DLD1 (cell line): ENCODE measurements around the gene BFSP1.

ENCODE experiments used
- in situ Hi-C: cut with HindIII; loops from 2 replicates; pipeline ENCODE4 v1.10.0; 2017; ENCODE audit warnings: low sequenced_read_pairs

Gene BFSP1

GRCh38 chr20:17524560-17524959, 6.6 kb downstream of the BFSP1 start:
- in situ Hi-C loops, result no loop called here

GRCh38 chr20:17523326-17523725, 7.9 kb downstream of the BFSP1 start:
- in situ Hi-C loops, result no loop called here

- in situ Hi-C loops, result no loop called here
These were observed 8.7 kb downstream of the BFSP1 start for GRCh38 chr20:17522528-17522927.

- in situ Hi-C loops, result no loop called here
These were observed 10.6 kb downstream of the BFSP1 start for GRCh38 chr20:17520583-17520982.

GRCh38 chr20:17519606-17520285, 11.4 kb downstream of the BFSP1 start:
- in situ Hi-C loops, result no loop called here

- in situ Hi-C loops, result no loop called here
These were observed 12.7 kb downstream of the BFSP1 start for GRCh38 chr20:17518339-17519052.

GRCh38 chr20:17515053-17515452, 16.1 kb downstream of the BFSP1 start:
- in situ Hi-C loops, result no loop called here

- in situ Hi-C loops, result no loop called here
These were observed 17.2 kb downstream of the BFSP1 start for GRCh38 chr20:17513939-17514338.

GRCh38 chr20:17511401-17511800, 19.8 kb downstream of the BFSP1 start:
- in situ Hi-C loops, result no loop called here

GRCh38 chr20:17510548-17510947, 20.6 kb downstream of the BFSP1 start:
- in situ Hi-C loops, result no loop called here

- in situ Hi-C loops, result no loop called here
These were observed 22.4 kb downstream of the BFSP1 start for GRCh38 chr20:17508756-17509155.

- in situ Hi-C loops, result no loop called here
These were observed 23.6 kb downstream of the BFSP1 start for GRCh38 chr20:17507531-17507930.

- in situ Hi-C loops, result no loop called here
These were observed 24.1 kb downstream of the BFSP1 start for GRCh38 chr20:17507032-17507431.

- in situ Hi-C loops, result no loop called here
These were observed 25.3 kb downstream of the BFSP1 start for GRCh38 chr20:17505636-17506517.

- in situ Hi-C loops, result no loop called here
These were observed 26.1 kb downstream of the BFSP1 start for GRCh38 chr20:17504898-17505635.

- in situ Hi-C loops, result no loop called here
These were observed 26.9 kb downstream of the BFSP1 start for GRCh38 chr20:17504066-17504897.

GRCh38 chr20:17503301-17504065, 27.7 kb downstream of the BFSP1 start:
- in situ Hi-C loops, result no loop called here

- in situ Hi-C loops, result no loop called here
These were observed 29.1 kb downstream of the BFSP1 start for GRCh38 chr20:17502105-17502504.

GRCh38 chr20:17501701-17502100, 29.5 kb downstream of the BFSP1 start:
- in situ Hi-C loops, result no loop called here
